ENCODE measurements around the gene IKZF2. TPM values are rescaled to one million over a fixed set of nuclear protein-coding genes. Genes with fewer than 3 reads are reported as not detected.

Gene IKZF2
- total RNA-seq, 2 donors from 2014 or later, result 48.3 to 80.0 TPM

- Mint-ChIP-seq H3K4me3 (no peak overlapping the region), H3K9me3 (peaks cover 3% of the 10 kb centered on the region), H3K27ac (peak overlapping the region; percentile 13 to 53), H3K4me1 (ENCODE audit: low read depth in 2 of 2) (peaks cover 39 to 56% of the 10 kb centered on the region in 2 donors), H3K36me3 (peaks cover 28% of the 10 kb centered on the region), H3K27me3 (no peaks in the 10 kb centered on the region)
- no peak for DNase-seq (ENCODE audit: low spot score)
- ATAC-seq, result peak; percentile 32 to 71
Observed at GRCh38 chr2:213010106-213010779, 141.2 kb downstream of the IKZF2 start.

- H3K36me3 Mint-ChIP-seq, result peaks cover 37% of the 10 kb centered on the region
- ATAC-seq (no peak), DNase-seq (ENCODE audit: low spot score) (no peak)
- H3K9me3 Mint-ChIP-seq, result peaks cover 3% of the 10 kb centered on the region
- H3K4me1 Mint-ChIP-seq (ENCODE audit: low read depth in 2 of 2), result peaks cover 37 to 52% of the 10 kb centered on the region in 2 donors
- no peaks in the 10 kb centered on the region for H3K27me3 Mint-ChIP-seq
- no peak overlapping the region for H3K4me3 Mint-ChIP-seq
- no peak overlapping the region for H3K27ac Mint-ChIP-seq
Observed at GRCh38 chr2:213007290-213007838, 144.0 kb downstream of the IKZF2 start.

- Mint-ChIP-seq H3K4me1 (ENCODE audit: low read depth in 2 of 2) (peaks cover 30 to 46% of the 10 kb centered on the region in 2 donors), H3K27ac (peak overlapping the region; percentile 0 to 68), H3K9me3 (no peaks in the 10 kb centered on the region), H3K36me3 (peaks cover 12% of the 10 kb centered on the region), H3K4me3 (peak overlapping the region; percentile 22), H3K27me3 (no peaks in the 10 kb centered on the region)
- ATAC-seq (no peak), DNase-seq (ENCODE audit: low spot score) (no peak)
Observed at GRCh38 chr2:213004197-213004821, 147.1 kb downstream of the IKZF2 start.

GRCh38 chr2:213002383-213002782, 149.0 kb downstream of the IKZF2 start:
- Mint-ChIP-seq H3K36me3 (peaks cover 16% of the 10 kb centered on the region), H3K9me3 (peaks cover 4% of the 10 kb centered on the region), H3K27ac (no peak overlapping the region), H3K4me1 (ENCODE audit: low read depth in 2 of 2) (peaks cover 36 to 60% of the 10 kb centered on the region in 2 donors), H3K4me3 (no peak overlapping the region), H3K27me3 (no peaks in the 10 kb centered on the region)
- ATAC-seq (peak in 1 of 2 donors; percentile 49), DNase-seq (ENCODE audit: low spot score) (no peak)

GRCh38 chr2:213001297-213001910, 150.0 kb downstream of the IKZF2 start:
- DNase-seq (ENCODE audit: low spot score), result no peak
- peak overlapping the region; percentile 66 to 88 for H3K27ac Mint-ChIP-seq
- peaks cover 4% of the 10 kb centered on the region for H3K9me3 Mint-ChIP-seq
- H3K4me3 Mint-ChIP-seq, result peak overlapping the region; percentile 81
- peaks cover 17% of the 10 kb centered on the region for H3K36me3 Mint-ChIP-seq
- H3K27me3 Mint-ChIP-seq, result no peaks in the 10 kb centered on the region
- no peak for ATAC-seq
- peaks cover 37 to 63% of the 10 kb centered on the region in 2 donors for H3K4me1 Mint-ChIP-seq (ENCODE audit: low read depth in 2 of 2)

- Mint-ChIP-seq H3K4me3 (peak overlapping the region; percentile 45), H3K27me3 (no peaks in the 10 kb centered on the region), H3K27ac (peak overlapping the region; percentile 61 to 62), H3K36me3 (peaks cover 8% of the 10 kb centered on the region), H3K9me3 (peaks cover 4% of the 10 kb centered on the region), H3K4me1 (ENCODE audit: low read depth in 2 of 2) (peaks cover 24 to 48% of the 10 kb centered on the region in 2 donors)
- no peak for DNase-seq (ENCODE audit: low spot score)
- ATAC-seq, result peak; percentile 40 to 79
Observed at GRCh38 chr2:212998626-212999359, 152.6 kb downstream of the IKZF2 start.

- ATAC-seq (no peak), DNase-seq (ENCODE audit: low spot score) (no peak)
- Mint-ChIP-seq H3K36me3 (peaks cover 16% of the 10 kb centered on the region), H3K4me3 (peak overlapping the region; percentile 3), H3K4me1 (ENCODE audit: low read depth in 2 of 2) (peaks cover 24 to 48% of the 10 kb centered on the region in 2 donors), H3K9me3 (peaks cover 4% of the 10 kb centered on the region), H3K27ac (peak overlapping the region; percentile 7 to 28), H3K27me3 (no peaks in the 10 kb centered on the region)
Observed at GRCh38 chr2:212997526-212998020, 153.8 kb downstream of the IKZF2 start.

- peaks cover 4% of the 10 kb centered on the region for H3K9me3 Mint-ChIP-seq
- H3K27ac Mint-ChIP-seq, result no peak overlapping the region
- H3K27me3 Mint-ChIP-seq, result no peaks in the 10 kb centered on the region
- H3K4me1 Mint-ChIP-seq (ENCODE audit: low read depth in 2 of 2), result peaks cover 20 to 45% of the 10 kb centered on the region in 2 donors
- no peak overlapping the region for H3K4me3 Mint-ChIP-seq
- ATAC-seq, result no peak
- peaks cover 18% of the 10 kb centered on the region for H3K36me3 Mint-ChIP-seq
- DNase-seq (ENCODE audit: low spot score), result no peak
Observed at GRCh38 chr2:212995920-212996319, 155.5 kb downstream of the IKZF2 start.

- H3K36me3 Mint-ChIP-seq, result peaks cover 18% of the 10 kb centered on the region
- H3K4me3 Mint-ChIP-seq, result no peak overlapping the region
- DNase-seq (ENCODE audit: low spot score), result no peak
- H3K27me3 Mint-ChIP-seq, result no peaks in the 10 kb centered on the region
- H3K27ac Mint-ChIP-seq, result no peak overlapping the region
- peaks cover 4% of the 10 kb centered on the region for H3K9me3 Mint-ChIP-seq
- ATAC-seq, result no peak
- peaks cover 18 to 42% of the 10 kb centered on the region in 2 donors for H3K4me1 Mint-ChIP-seq (ENCODE audit: low read depth in 2 of 2)
Observed at GRCh38 chr2:212994976-212995375, 156.4 kb downstream of the IKZF2 start.

GRCh38 chr2:212991120-212991519, 160.3 kb downstream of the IKZF2 start:
- Mint-ChIP-seq H3K4me1 (ENCODE audit: low read depth in 2 of 2) (peaks cover 3 to 9% of the 10 kb centered on the region in 2 donors), H3K27ac (peak overlapping the region in 1 of 2 donors; percentile 14), H3K36me3 (peaks cover 19% of the 10 kb centered on the region), H3K27me3 (no peaks in the 10 kb centered on the region), H3K9me3 (peaks cover 2% of the 10 kb centered on the region), H3K4me3 (no peak overlapping the region)
- DNase-seq (ENCODE audit: low spot score), result no peak
- no peak for ATAC-seq

GRCh38 chr2:212990697-212991096, 160.7 kb downstream of the IKZF2 start:
- ATAC-seq (peak in 1 of 2 donors; percentile 59), DNase-seq (ENCODE audit: low spot score) (no peak)
- no peak overlapping the region for H3K4me3 Mint-ChIP-seq
- H3K9me3 Mint-ChIP-seq, result peaks cover 2% of the 10 kb centered on the region
- H3K27ac Mint-ChIP-seq, result peak overlapping the region in 1 of 2 donors; percentile 14
- H3K27me3 Mint-ChIP-seq, result no peaks in the 10 kb centered on the region
- peaks cover 19% of the 10 kb centered on the region for H3K36me3 Mint-ChIP-seq
- H3K4me1 Mint-ChIP-seq (ENCODE audit: low read depth in 2 of 2), result peaks cover 2 to 9% of the 10 kb centered on the region in 2 donors

GRCh38 chr2:212987492-212987891, 163.9 kb downstream of the IKZF2 start:
- Mint-ChIP-seq H3K9me3 (peaks cover 2% of the 10 kb centered on the region), H3K4me3 (no peak overlapping the region), H3K36me3 (peaks cover 11% of the 10 kb centered on the region), H3K27me3 (no peaks in the 10 kb centered on the region), H3K27ac (no peak overlapping the region), H3K4me1 (ENCODE audit: low read depth in 2 of 2) (peaks cover 2 to 5% of the 10 kb centered on the region in 2 donors)
- DNase-seq (ENCODE audit: low spot score) (no peak), ATAC-seq (no peak)

- Mint-ChIP-seq H3K9me3 (peaks cover 2% of the 10 kb centered on the region), H3K36me3 (peaks cover 9% of the 10 kb centered on the region), H3K4me3 (no peak overlapping the region), H3K27me3 (no peaks in the 10 kb centered on the region), H3K4me1 (ENCODE audit: low read depth in 2 of 2) (peaks cover 12 to 15% of the 10 kb centered on the region in 2 donors), H3K27ac (no peak overlapping the region)
- no peak for ATAC-seq
- DNase-seq (ENCODE audit: low spot score), result no peak
Observed at GRCh38 chr2:212984129-212984528, 167.3 kb downstream of the IKZF2 start.

Measured in natural killer cell treated with Interleukin-12 subunit alpha and Interleukin-12 subunit beta and Interleukin-15 and Interleukin-18, amount 100 ng/mL, for 72 hours (primary cell).